Neural cell (in vitro differentiated cells): Measurements from ENCODE around the gene COL4A1.

Experiments
- CTCF ChIP-seq: fragments of 450-650 bp; IDR thresholded peaks from 2 replicates; pipeline ENCODE4 v1.5.1; 2014; ENCODE audit warnings: antibody characterized with exemption, mild to moderate bottlenecking, moderate library complexity; ENCODE audit not compliant: poor library complexity, severe bottlenecking
- EP300 ChIP-seq: fragments of 450-650 bp; conservative IDR thresholded peaks from 2 replicates; pipeline ENCODE4 v1.6.1; 2014; ENCODE audit warnings: antibody characterized with exemption, mild to moderate bottlenecking, moderate library complexity; ENCODE audit not compliant: poor library complexity, severe bottlenecking
- EZH2 ChIP-seq: fragments of 200-600, 300-800 bp; shearing (Covaris generic), sonication (generic); IDR thresholded peaks from 2 replicates; pipeline ENCODE4 v1.6.1; 2014; ENCODE audit warnings: antibody characterized with exemption, low read length, borderline replicate concordance, mild to moderate bottlenecking; ENCODE audit not compliant: insufficient read depth, poor library complexity, severe bottlenecking
- MXI1 ChIP-seq: fragments of 450-650 bp; conservative IDR thresholded peaks from 2 replicates; pipeline ENCODE4 v1.6.1; 2014; ENCODE audit warnings: antibody characterized with exemption, mild to moderate bottlenecking; ENCODE audit not compliant: poor library complexity, severe bottlenecking
- POLR2AphosphoS5 ChIP-seq: IDR thresholded peaks from 2 replicates; pipeline ENCODE4 v1.6.1; 2012
- RAD21 ChIP-seq: fragments of 450-650 bp; conservative IDR thresholded peaks from 2 replicates; pipeline ENCODE4 v1.6.1; 2014; ENCODE audit warnings: antibody characterized with exemption, mild to moderate bottlenecking, moderate library complexity
- REST ChIP-seq: IDR thresholded peaks from 2 replicates; pipeline ENCODE4 v1.6.1; 2012; ENCODE audit warnings: borderline replicate concordance

GRCh38 chr13:110151462-110151861 lies 155.5 kb downstream of the COL4A1 start:
- TF ChIP-seq CTCF (no peak), MXI1 (no peak), EZH2 (no peak), EP300 (no peak), POLR2AphosphoS5 (no peak), REST (no peak), RAD21 (no peak)
